GM10248 (cell line): ENCODE results near the gene WAS.
"Not testable (repeated sequence)": the region's sequence is repeated elsewhere in the genome, so short reads cannot be mapped to it uniquely, and the experiment has no call there.

ENCODE experiments used
- CTCF ChIA-PET: fragments of 300-600 bp; sonication (Branson Sonifier 250); formaldehyde crosslinking; extraction: SDS; loops from one replicate; lab custom pipeline; 2021; ENCODE audit warnings: antibody characterized with exemption; lab: Yijun Ruan, JAX
- POLR2A ChIA-PET: fragments of 350-650 bp; sonication (Branson Sonifier 250); formaldehyde crosslinking; extraction: SDS; loops from one replicate; lab custom pipeline; 2020; ENCODE audit warnings: antibody characterized with exemption; lab: Yijun Ruan, JAX
- DNase-seq: peaks from one replicate; pipeline ENCODE4 v3.0.0; 2012; ENCODE audit errors: extremely low spot score
- CTCF ChIP-seq: IDR thresholded peaks from 2 replicates; pipeline ENCODE4 v1.5.1; 2012; ENCODE audit warnings: mild to moderate bottlenecking, low read depth; ENCODE audit errors: extremely low read depth, missing control alignments, control extremely low read depth

The WAS gene

GRCh38 chrX:48676893-48677270 is 6.7 kb upstream of the WAS start:
- CTCF ChIA-PET, result no interaction called here
- TF ChIP-seq CTCF, result no peak
- POLR2A ChIA-PET, result interaction anchor here (0.6 kb wide), 2 partner anchors 144 to 592 kb away, joined by 4 to 7 read pairs; no protein-coding TSS in a partner anchor
- no peak for DNase-seq

GRCh38 chrX:48677516-48677915 is 6.1 kb upstream of the WAS start:
- CTCF ChIA-PET, result no interaction called here
- POLR2A ChIA-PET, result no interaction called here
- no peak for TF ChIP-seq CTCF
- DNase-seq, result no peak

GRCh38 chrX:48680467-48680866 is 3.1 kb upstream of the WAS start:
- DNase-seq, CTCF ChIA-PET, POLR2A ChIA-PET: not testable (repeated sequence)

- DNase-seq, POLR2A ChIA-PET, CTCF ChIA-PET: not testable (repeated sequence)
Observed at GRCh38 chrX:48680925-48681324, 2.7 kb upstream of the WAS start.

GRCh38 chrX:48681539-48682183 is 1.9 kb upstream of the WAS start:
- DNase-seq, result no peak
- TF ChIP-seq CTCF, result no peak
- ChIA-PET CTCF (no interaction called here), POLR2A (no interaction called here)

- CTCF ChIA-PET, DNase-seq, POLR2A ChIA-PET: not testable (repeated sequence)
Observed at GRCh38 chrX:48682795-48683194, 804 bp upstream of the WAS start.

- TF ChIP-seq CTCF, result no peak
- ChIA-PET CTCF (no interaction called here), POLR2A (no interaction called here)
- no peak for DNase-seq
Observed at GRCh38 chrX:48684134-48684533, 535 bp downstream of the WAS start.

GRCh38 chrX:48685416-48685815 is 1.8 kb downstream of the WAS start:
- no peak for DNase-seq
- ChIA-PET CTCF (interaction anchor here (1.1 kb wide), 1 partner anchor 16 kb away, joined by 3 read pairs; no protein-coding TSS in a partner anchor), POLR2A (no interaction called here)
- TF ChIP-seq CTCF, result no peak
